CD4-positive, alpha-beta T cell (primary cell): ENCODE results near the gene TMEFF2. TPM values are rescaled to one million over a fixed set of nuclear protein-coding genes. Genes with fewer than 3 reads are reported as not detected.

Source experiments
- ATAC-seq: fragments of 200-7000 bp; cut with Tn5 transposase; one replicate; pipeline ENCODE4 v1.10.0; 2022; ENCODE audit warnings: mild to moderate bottlenecking; ENCODE audit not compliant: poor library complexity
- CTCF ChIA-PET: fragments of 350-600 bp; sonication (Branson Sonifier 250); formaldehyde crosslinking; loops from one replicate; lab custom pipeline; 2021; ENCODE audit warnings: antibody characterized with exemption, inconsistent platforms; lab: Charles Lee
- POLR2A ChIA-PET: fragments of 350-600 bp; sonication (Branson Sonifier 250); formaldehyde crosslinking; loops from one replicate; lab custom pipeline; 2021; ENCODE audit warnings: antibody characterized with exemption, inconsistent platforms; lab: Charles Lee
- DNase-seq, 14 experiments: peaks; one replicate each; pipeline ENCODE4 v3.0.0-alpha.2; 2013 to 2020; ENCODE audit warnings: mixed read lengths in 2 of 14
- H3K27ac ChIP-seq, 2 donors: one replicate each; pipeline versions ENCODE4 v1.5.1 to v1.7.0; 2013; ENCODE audit warnings: low read length in 2 of 2, low read depth in 1 of 2, mild to moderate bottlenecking in 1 of 2
- H3K27me3 ChIP-seq, 2 experiments: 1 replicate in 1 of 2; 2 replicates in 1 of 2; pipeline versions ENCODE4 v1.6.1 to v1.7.0; 2013; ENCODE audit warnings: low read length in 2 of 2, control low read depth in 1 of 2, mild to moderate bottlenecking in 1 of 2, moderate library complexity in 1 of 2; ENCODE audit not compliant: insufficient read depth in 2 of 2, control insufficient read depth in 1 of 2
- H3K36me3 ChIP-seq: one replicate; pipeline ENCODE4 v1.6.1; 2013; ENCODE audit warnings: low read length, control low read depth; ENCODE audit not compliant: insufficient read depth
- H3K4me1 ChIP-seq: one replicate; pipeline ENCODE4 v1.6.1; 2013; ENCODE audit warnings: low read length, control low read depth; ENCODE audit not compliant: insufficient read depth
- H3K4me3 ChIP-seq: one replicate; pipeline ENCODE4 v1.5.1; 2013; ENCODE audit warnings: mild to moderate bottlenecking, low read length, moderate library complexity
- H3K9me3 ChIP-seq, 2 experiments: 1 replicate in 1 of 2; 2 replicates in 1 of 2; pipeline versions ENCODE4 v1.6.1 to v1.7.0; 2013; ENCODE audit warnings: low read length in 2 of 2, mild to moderate bottlenecking in 2 of 2, control low read depth in 1 of 2, moderate library complexity in 1 of 2; ENCODE audit not compliant: control insufficient read depth in 1 of 2, insufficient read depth in 1 of 2
- H3K27ac Mint-ChIP-seq: one replicate; pipeline ENCODE4 v1.8.0; 2020; ENCODE audit warnings: mixed read lengths
- H3K27me3 Mint-ChIP-seq: one replicate; pipeline ENCODE4 v1.8.0; 2021; ENCODE audit warnings: mixed read lengths
- H3K36me3 Mint-ChIP-seq: one replicate; pipeline ENCODE4 v1.8.0; 2021; ENCODE audit warnings: low read depth, mixed read lengths
- H3K4me1 Mint-ChIP-seq: one replicate; pipeline ENCODE4 v1.8.0; 2021; ENCODE audit warnings: low read depth, mixed read lengths
- H3K4me3 Mint-ChIP-seq: one replicate; pipeline ENCODE4 v1.8.0; 2020; ENCODE audit warnings: mild to moderate bottlenecking, mixed read lengths
- H3K9me3 Mint-ChIP-seq: one replicate; pipeline ENCODE4 v1.8.0; 2020; ENCODE audit warnings: mixed read lengths
- intact Hi-C, 2 experiments: fragments of 100-400 bp; cut with DNase I in 1 of 2; cut with micrococcal nuclease in 1 of 2; formaldehyde crosslinking; loops; one replicate each; pipeline versions ENCODE4 v1.15.1 to v1.9.0; 2023 to 2025; cut with DNase I, micrococcal nuclease
- total RNA-seq, 174 experiments: library from RNA in 2 of 174; stranded (reverse) in 2 of 174; gene quantifications; one replicate each; pipeline ENCODE4 v1.2.3 and lab custom pipeline; 2021 to 2026
- TF ChIP-seq, protein P1 (sequence below): fragments of 200-600 bp; IDR thresholded peaks from one replicate; pipeline ENCODE4 v1.8.0; 2022; ENCODE audit warnings: antibody characterized with exemption, mild to moderate bottlenecking

The TMEFF2 gene
- total RNA-seq, 2 experiments from 2014 or later = not detected

DNA sequence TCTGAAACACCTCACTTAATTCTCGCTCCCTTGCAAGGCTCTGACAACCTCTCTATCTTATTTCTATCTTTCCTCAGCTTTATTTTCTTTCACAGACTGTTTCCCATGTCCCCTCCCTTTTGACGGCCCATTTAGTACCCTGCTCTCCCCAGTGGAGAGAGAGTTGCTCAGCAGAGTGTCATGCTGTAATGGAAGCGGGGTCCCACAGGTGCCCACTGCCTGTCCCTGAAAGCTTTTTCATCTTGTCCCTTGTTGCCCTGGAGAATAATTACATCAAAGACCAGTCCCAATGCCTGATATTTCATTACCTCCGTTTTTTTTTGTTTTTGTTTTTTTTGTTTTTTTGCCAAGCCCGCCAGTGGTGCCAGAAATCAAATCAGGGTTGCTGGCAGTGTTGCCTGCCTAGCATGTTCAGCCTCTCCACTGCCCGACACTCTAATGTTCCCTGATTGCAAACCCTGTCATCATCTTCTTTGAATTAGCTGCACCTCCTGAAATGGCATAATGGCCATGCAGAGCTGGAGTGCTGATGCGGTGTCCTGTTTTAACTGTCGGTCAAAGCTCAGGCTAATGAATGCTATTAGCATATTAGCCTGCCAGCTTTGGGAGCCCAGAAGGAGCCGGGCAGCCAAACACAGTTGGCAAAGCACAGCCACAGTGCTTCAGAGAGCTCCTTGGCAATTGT is 276.6 kb downstream of the TMEFF2 start:
- Histone ChIP-seq H3K4me3 (no peak overlapping the region), H3K27me3 (peaks cover 0 to 6% of the 10 kb centered on the region in 2 experiments), H3K36me3 (no peaks in the 10 kb centered on the region), H3K9me3 (peaks cover 0 to 9% of the 10 kb centered on the region in 2 experiments), H3K27ac (no peak overlapping the region), H3K4me1 (no peaks in the 10 kb centered on the region)
- H3K4me3 Mint-ChIP-seq = no peak overlapping the region
- intact Hi-C loops = no loop called here
- peaks cover 6% of the 10 kb centered on the region for H3K27me3 Mint-ChIP-seq
- ChIA-PET CTCF (no interaction called here), POLR2A (no interaction called here)
- H3K27ac Mint-ChIP-seq = no peak overlapping the region
- DNase-seq = no peak
- no peak for ATAC-seq
- TF ChIP-seq, protein P1, sequence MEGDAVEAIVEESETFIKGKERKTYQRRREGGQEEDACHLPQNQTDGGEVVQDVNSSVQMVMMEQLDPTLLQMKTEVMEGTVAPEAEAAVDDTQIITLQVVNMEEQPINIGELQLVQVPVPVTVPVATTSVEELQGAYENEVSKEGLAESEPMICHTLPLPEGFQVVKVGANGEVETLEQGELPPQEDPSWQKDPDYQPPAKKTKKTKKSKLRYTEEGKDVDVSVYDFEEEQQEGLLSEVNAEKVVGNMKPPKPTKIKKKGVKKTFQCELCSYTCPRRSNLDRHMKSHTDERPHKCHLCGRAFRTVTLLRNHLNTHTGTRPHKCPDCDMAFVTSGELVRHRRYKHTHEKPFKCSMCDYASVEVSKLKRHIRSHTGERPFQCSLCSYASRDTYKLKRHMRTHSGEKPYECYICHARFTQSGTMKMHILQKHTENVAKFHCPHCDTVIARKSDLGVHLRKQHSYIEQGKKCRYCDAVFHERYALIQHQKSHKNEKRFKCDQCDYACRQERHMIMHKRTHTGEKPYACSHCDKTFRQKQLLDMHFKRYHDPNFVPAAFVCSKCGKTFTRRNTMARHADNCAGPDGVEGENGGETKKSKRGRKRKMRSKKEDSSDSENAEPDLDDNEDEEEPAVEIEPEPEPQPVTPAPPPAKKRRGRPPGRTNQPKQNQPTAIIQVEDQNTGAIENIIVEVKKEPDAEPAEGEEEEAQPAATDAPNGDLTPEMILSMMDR = no peak
- H3K36me3 Mint-ChIP-seq = no peaks in the 10 kb centered on the region
- no peaks in the 10 kb centered on the region for H3K4me1 Mint-ChIP-seq
- H3K9me3 Mint-ChIP-seq = no peaks in the 10 kb centered on the region

DNA sequence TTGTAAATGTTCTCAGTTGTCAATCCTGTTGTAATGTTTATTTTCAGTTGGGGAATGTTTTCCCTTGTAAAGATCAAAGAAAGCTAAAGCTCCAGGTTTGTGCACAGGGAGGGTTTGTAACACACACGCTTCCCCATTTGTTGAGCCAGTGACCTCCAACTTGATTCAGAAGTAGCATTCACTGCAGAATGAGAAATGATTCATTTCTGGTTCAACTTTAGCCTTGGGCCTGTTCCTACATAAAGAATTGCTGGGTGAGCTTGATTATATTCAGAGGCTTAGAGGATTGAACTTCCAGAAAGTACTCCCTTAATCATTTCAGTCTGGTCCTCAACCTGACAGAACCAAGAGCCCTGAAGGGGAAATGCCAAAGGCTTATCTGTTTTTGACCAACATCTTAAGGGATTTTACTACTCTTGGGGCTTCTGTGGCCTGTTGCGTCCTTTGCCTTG is 277.3 kb downstream of the TMEFF2 start:
- intact Hi-C loops = no loop called here
- Histone ChIP-seq H3K36me3 (no peaks in the 10 kb centered on the region), H3K9me3 (peaks cover 0 to 6% of the 10 kb centered on the region in 2 experiments), H3K4me1 (no peaks in the 10 kb centered on the region), H3K27me3 (peaks cover 0 to 6% of the 10 kb centered on the region in 2 experiments), H3K27ac (no peak overlapping the region), H3K4me3 (no peak overlapping the region)
- Mint-ChIP-seq H3K36me3 (no peaks in the 10 kb centered on the region), H3K4me3 (no peak overlapping the region), H3K27ac (no peak overlapping the region), H3K4me1 (no peaks in the 10 kb centered on the region), H3K9me3 (no peaks in the 10 kb centered on the region), H3K27me3 (peaks cover 6% of the 10 kb centered on the region)
- POLR2A ChIA-PET = no interaction called here
- ATAC-seq (no peak), DNase-seq (no peak)
- CTCF ChIA-PET = no interaction called here
- TF ChIP-seq, protein P1 = no peak

DNA sequence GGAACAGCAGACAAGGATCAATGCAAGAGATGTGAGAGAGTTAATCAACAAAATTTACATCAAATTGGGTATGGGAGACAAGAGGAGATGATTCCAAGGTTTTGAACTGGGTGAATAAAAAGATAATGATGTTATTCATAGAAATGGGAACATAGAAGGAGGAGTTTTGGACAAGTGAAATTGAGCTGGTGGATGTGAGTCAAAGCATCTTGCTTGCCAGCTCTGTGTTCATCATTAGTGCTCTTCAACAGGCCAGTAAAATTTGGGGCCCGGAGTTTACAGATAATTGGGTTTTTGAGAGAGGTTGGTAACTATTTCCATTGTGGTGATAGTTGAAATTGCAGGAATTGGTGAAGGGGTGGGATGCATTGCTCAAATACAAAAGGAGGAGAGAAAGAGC is 277.9 kb downstream of the TMEFF2 start:
- no peak for DNase-seq
- H3K27me3 ChIP-seq = peaks cover 0 to 6% of the 10 kb centered on the region in 2 experiments
- H3K4me1 ChIP-seq = no peaks in the 10 kb centered on the region
- Mint-ChIP-seq H3K27me3 (peaks cover 6% of the 10 kb centered on the region), H3K4me1 (no peaks in the 10 kb centered on the region), H3K4me3 (no peak overlapping the region), H3K36me3 (no peaks in the 10 kb centered on the region), H3K9me3 (no peaks in the 10 kb centered on the region), H3K27ac (no peak overlapping the region)
- TF ChIP-seq, protein P1 = no peak
- peaks cover 0 to 3% of the 10 kb centered on the region in 2 experiments for H3K9me3 ChIP-seq
- ATAC-seq = no peak
- no peak overlapping the region for H3K27ac ChIP-seq
- intact Hi-C loops = no loop called here
- no peak overlapping the region for H3K4me3 ChIP-seq
- POLR2A ChIA-PET = no interaction called here
- CTCF ChIA-PET = no interaction called here
- no peaks in the 10 kb centered on the region for H3K36me3 ChIP-seq
